HepG2 (cell line): Measurements from ENCODE around the gene MTR. TPM values are rescaled to one million over a fixed set of nuclear protein-coding genes. Genes with fewer than 3 reads are reported as not detected.

ENCODE experiments used
- ATAC-seq: fragments of 200-7000 bp; cut with Tn5 transposase; 3 replicates; pipeline ENCODE4 v1.9.1; 2020; ENCODE audit warnings: mild to moderate bottlenecking, moderate library complexity
- BruUV-seq: library from RNA; stranded (reverse); fragments of 400-500 nt; replicated peaks from 2 replicates; lab custom pipeline; 2021; lab: Mats Ljungman, UMichigan
- CTCF ChIA-PET: fragments of 300-600 bp; formaldehyde crosslinking; extraction: SDS; loops from one replicate; lab custom pipeline; 2021; ENCODE audit warnings: low total read pairs, inconsistent platforms, low intra/inter-chr PET ratio; lab: Yijun Ruan, JAX
- POLR2A ChIA-PET: fragments of 350-600 bp; sonication (Branson Sonifier 250); formaldehyde crosslinking; loops from one replicate; lab custom pipeline; 2020; ENCODE audit warnings: antibody characterized with exemption, inconsistent platforms; lab: Yijun Ruan, JAX
- DNase-seq: peaks from one replicate; pipeline ENCODE4 v3.0.0-alpha.2; 2015; ENCODE audit warnings: low spot score
- FAIRE-seq: peaks from 3 replicates; lab custom pipeline; 2011; peaks lifted over from hg19 to GRCh38; lab: Jason Lieb, UNC
- H2AFZ ChIP-seq: one replicate; pipeline ENCODE4 v1.6.1; 2011; ENCODE audit warnings: low read length, inconsistent platforms
- H3K27ac ChIP-seq: fragments of 300-600 bp; 3 replicates; pipeline ENCODE4 v1.8.0; 2011; ENCODE audit warnings: mixed run types, mild to moderate bottlenecking, mixed read lengths, low read length, inconsistent platforms; ENCODE audit not compliant: insufficient read depth; ENCODE audit errors: extremely low read length
- H3K27me3 ChIP-seq, 2 experiments: fragments of 200-600 bp in 1 of 2; 2 replicates in 1 of 2; 3 replicates in 1 of 2; pipeline versions ENCODE4 v1.6.0 to v1.8.0; 2011; ENCODE audit warnings: low read length in 2 of 2, mild to moderate bottlenecking in 2 of 2, moderate library complexity in 2 of 2, inconsistent platforms in 1 of 2; ENCODE audit not compliant: insufficient read depth in 2 of 2, control insufficient read depth in 1 of 2
- H3K36me3 ChIP-seq, 2 experiments: fragments of 200-600 bp in 1 of 2; replicated peaks in 1 of 2; 2 replicates in 1 of 2; 3 replicates in 1 of 2; pipeline versions ENCODE4 v1.5.1 to v1.8.0; 2011; ENCODE audit warnings: low read length in 2 of 2, inconsistent platforms in 1 of 2; ENCODE audit not compliant: insufficient read depth in 2 of 2, control insufficient read depth in 1 of 2
- H3K4me1 ChIP-seq: 2 replicates; pipeline ENCODE4 v1.5.1; 2012; ENCODE audit warnings: low read length, inconsistent platforms; ENCODE audit not compliant: insufficient read depth
- H3K4me2 ChIP-seq: 2 replicates; pipeline ENCODE4 v1.6.0; 2011; ENCODE audit warnings: low read depth, low read length, inconsistent platforms
- H3K4me3 ChIP-seq, 3 experiments: fragments of 200-600 bp in 1 of 3; sonication (generic), shearing (Covaris generic) in 1 of 3; replicated peaks in 1 of 3; 2 replicates each; pipeline ENCODE4 v1.5.1; 2011 to 2016; ENCODE audit warnings: low read length in 3 of 3, inconsistent platforms in 2 of 3, low read depth in 2 of 3, mild to moderate bottlenecking in 2 of 3, control low read depth in 1 of 3, mixed read lengths in 1 of 3; ENCODE audit not compliant: insufficient read depth in 1 of 3
- H3K79me2 ChIP-seq: one replicate; pipeline ENCODE4 v1.6.1; 2011; ENCODE audit warnings: low read length, inconsistent platforms; ENCODE audit not compliant: insufficient read depth
- H3K9ac ChIP-seq: 2 replicates; pipeline ENCODE4 v1.6.0; 2011; ENCODE audit warnings: mild to moderate bottlenecking, low read depth, low read length, inconsistent platforms; ENCODE audit not compliant: insufficient read depth
- H3K9me3 ChIP-seq: 2 replicates; pipeline ENCODE4 v1.5.1; 2012; ENCODE audit warnings: mild to moderate bottlenecking, low read length
- H4K20me1 ChIP-seq: 2 replicates; pipeline ENCODE4 v1.6.0; 2011; ENCODE audit warnings: inconsistent platforms, mild to moderate bottlenecking, low read length, moderate library complexity; ENCODE audit not compliant: insufficient read depth
- HDAC6 ChIP-seq: fragments of 200-600 bp; sonication (generic); IDR thresholded peaks from 2 replicates; pipeline ENCODE4 v1.7.0; 2017; ENCODE audit warnings: mild to moderate bottlenecking, antibody characterized with exemption, low read length, low read depth
- NFIC ChIP-seq: IDR thresholded peaks from 2 replicates; pipeline ENCODE4 v1.6.1; 2012; ENCODE audit warnings: mild to moderate bottlenecking, low read length, inconsistent platforms
- SNAI1 ChIP-seq: sonication (generic); formaldehyde crosslinking; IDR thresholded peaks from 2 replicates; pipeline ENCODE4 v1.5.0; 2020; ENCODE audit warnings: mild to moderate bottlenecking, missing genetic modification reagents, borderline replicate concordance
- YY1 ChIP-seq: IDR thresholded peaks from 2 replicates; pipeline ENCODE4 v1.6.1; 2011; ENCODE audit warnings: low read length, low read depth, moderate library complexity, mild to moderate bottlenecking; ENCODE audit not compliant: insufficient read depth, insufficient replicate concordance
- ZBTB8A ChIP-seq: sonication (generic); formaldehyde crosslinking; IDR thresholded peaks from 2 replicates; pipeline ENCODE4 v1.4.0; 2020; ENCODE audit warnings: mild to moderate bottlenecking, low read depth, missing genetic modification reagents, borderline replicate concordance
- ZEB1 ChIP-seq: IDR thresholded peaks from 2 replicates; pipeline ENCODE4 v1.6.1; 2012; ENCODE audit warnings: mild to moderate bottlenecking, low read depth, inconsistent platforms; ENCODE audit not compliant: insufficient replicate concordance
- ZNF24 ChIP-seq: fragments of 450-650 bp; IDR thresholded peaks from 2 replicates; pipeline ENCODE4 v1.6.1; 2017; ENCODE audit warnings: antibody characterized with exemption, mild to moderate bottlenecking
- ZNF546 ChIP-seq: sonication (generic); formaldehyde crosslinking; conservative IDR thresholded peaks from 2 replicates; pipeline ENCODE4 v1.8.1; 2023; ENCODE audit warnings: mild to moderate bottlenecking, missing genetic modification reagents
- ZNF746 ChIP-seq: sonication (generic); formaldehyde crosslinking; IDR thresholded peaks from 2 replicates; pipeline ENCODE4 v1.8.0; 2022; ENCODE audit warnings: mild to moderate bottlenecking, missing genetic modification reagents
- WGBS: methylation state at CpG from one replicate; pipeline ENCODE4 v1.1.6; 2017; ENCODE audit warnings: low lambda C conversion rate; 5-methylcytosine and 5-hydroxymethylcytosine counted together
- in situ Hi-C: cut with HindIII; loops from 2 replicates; pipeline ENCODE4 v1.10.0; 2017; ENCODE audit warnings: low pct_unique_long_range_greater_than_20kb; ENCODE audit not compliant: extremely low pct_ligation_motif_present
- intact Hi-C: fragments of 100-400 bp; cut with micrococcal nuclease; formaldehyde crosslinking; loops from one replicate; pipeline ENCODE4 v1.10.0; 2022; ENCODE audit not compliant: unreplicated experiment
- polyA plus RNA-seq, 8 experiments: library from polyadenylated mRNA; depleted of rRNA in 3 of 8; stranded (reverse) in 7 of 8; unstranded in 1 of 8; fragments of >200 nt; fragmentation: Illumina TruSeq in 4 of 8; extraction: Trizol in 4 of 8; gene quantifications; 2 replicates each; pipeline versions ENCODE4 v1.2.1 to v1.2.3, GENCODE V29; 2011 to 2016; ENCODE audit warnings: low read depth in 4 of 8, missing spikeins in 1 of 8, mixed read lengths in 1 of 8; ENCODE audit not compliant: insufficient read depth in 1 of 8
- total RNA-seq, 5 experiments: library from RNA; depleted of rRNA; stranded (reverse); fragments of >200 nt; fragmentation: Illumina TruSeq; extraction: Trizol; gene quantifications; 2 replicates each; pipeline ENCODE4 v1.2.3, GENCODE V29; 2016; ENCODE audit warnings: low read depth in 1 of 5
- TF ChIP-seq, protein P1 (sequence below): sonication (generic); formaldehyde crosslinking; IDR thresholded peaks from 2 replicates; pipeline ENCODE4 v1.4.0; 2020; ENCODE audit warnings: missing genetic modification reagents
- TF ChIP-seq, protein P2 (sequence below): conservative IDR thresholded peaks from 2 replicates; pipeline ENCODE4 v1.6.1; 2018; ENCODE audit warnings: missing genetic modification reagents
- TF ChIP-seq, protein P3 (sequence below): sonication (generic); formaldehyde crosslinking; IDR thresholded peaks from 2 replicates; pipeline ENCODE4 v1.8.0; 2022; ENCODE audit warnings: mild to moderate bottlenecking, missing genetic modification reagents, borderline replicate concordance
- TF ChIP-seq, protein P4 (sequence below): sonication (generic); formaldehyde crosslinking; IDR thresholded peaks from 2 replicates; pipeline ENCODE4 v1.5.0; 2020; ENCODE audit warnings: mild to moderate bottlenecking, missing genetic modification reagents

The MTR gene
- total and polyA plus RNA-seq, 2 of the 13 experiments (the other 11 are each of a cell fraction or from before 2014, with no cell fraction given) = 16.3 to 36.1 TPM

DNA sequence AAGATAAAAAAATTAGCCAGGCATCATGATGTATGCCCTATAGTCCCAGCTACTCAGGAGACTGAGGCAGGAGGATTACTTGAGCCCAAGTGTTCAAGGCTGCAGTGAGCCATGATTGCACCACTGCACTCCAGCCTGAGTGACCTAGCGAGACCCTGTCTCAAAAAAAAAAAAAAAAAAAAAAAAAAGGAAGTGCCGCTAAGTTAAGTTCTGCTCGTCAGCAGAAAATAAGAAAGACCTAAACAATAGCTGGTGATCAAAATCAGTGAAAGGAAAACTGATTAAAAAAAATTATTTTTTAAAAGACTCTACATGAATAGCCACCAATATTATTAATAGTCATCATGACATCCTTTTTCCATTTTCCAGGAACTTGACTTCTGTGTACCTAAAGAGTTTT, 44.2 kb upstream of the MTR start (continued):
- TF ChIP-seq, protein P1, sequence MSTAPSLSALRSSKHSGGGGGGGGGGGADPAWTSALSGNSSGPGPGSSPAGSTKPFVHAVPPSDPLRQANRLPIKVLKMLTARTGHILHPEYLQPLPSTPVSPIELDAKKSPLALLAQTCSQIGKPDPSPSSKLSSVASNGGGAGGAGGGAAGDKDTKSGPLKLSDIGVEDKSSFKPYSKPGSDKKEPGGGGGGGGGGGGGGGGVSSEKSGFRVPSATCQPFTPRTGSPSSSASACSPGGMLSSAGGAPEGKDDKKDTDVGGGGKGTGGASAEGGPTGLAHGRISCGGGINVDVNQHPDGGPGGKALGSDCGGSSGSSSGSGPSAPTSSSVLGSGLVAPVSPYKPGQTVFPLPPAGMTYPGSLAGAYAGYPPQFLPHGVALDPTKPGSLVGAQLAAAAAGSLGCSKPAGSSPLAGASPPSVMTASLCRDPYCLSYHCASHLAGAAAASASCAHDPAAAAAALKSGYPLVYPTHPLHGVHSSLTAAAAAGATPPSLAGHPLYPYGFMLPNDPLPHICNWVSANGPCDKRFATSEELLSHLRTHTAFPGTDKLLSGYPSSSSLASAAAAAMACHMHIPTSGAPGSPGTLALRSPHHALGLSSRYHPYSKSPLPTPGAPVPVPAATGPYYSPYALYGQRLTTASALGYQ = no peak
- TF ChIP-seq, all 625 proteins: peak for 0

DNA sequence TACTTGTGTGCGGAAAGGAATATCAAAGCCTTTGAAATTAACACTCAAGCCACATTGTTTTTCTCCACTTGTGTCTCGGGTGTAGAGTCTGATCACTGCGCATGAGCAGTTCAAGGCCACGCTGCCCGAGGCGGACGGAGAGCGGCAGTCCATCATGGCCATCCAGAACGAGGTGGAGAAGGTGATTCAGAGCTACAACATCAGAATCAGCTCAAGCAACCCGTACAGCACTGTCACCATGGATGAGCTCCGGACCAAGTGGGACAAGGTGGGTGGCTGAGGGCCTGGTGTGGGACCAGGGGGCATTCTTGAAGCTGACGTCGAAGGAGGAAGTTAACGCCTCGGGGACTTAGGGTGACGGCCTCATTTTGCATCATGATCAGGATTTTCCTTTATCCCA, 43.7 kb upstream of the MTR start:
- no peak overlapping the region for H2AFZ ChIP-seq
- H3K27ac ChIP-seq = no peak overlapping the region
- H3K36me3 ChIP-seq = no peaks in the 10 kb centered on the region
- in situ Hi-C loops = loop anchor here (10.0 to 25.0 kb wide), 2 partner anchors 386 to 633 kb away; no protein-coding TSS in a partner anchor
- BruUV-seq = no TSS peak
- POLR2A ChIA-PET = no interaction called here
- CTCF ChIA-PET = no interaction called here
- H3K27me3 ChIP-seq = peaks cover 0 to 18% of the 10 kb centered on the region in 2 experiments; a peak in 3 of 5 replicates
- H4K20me1 ChIP-seq = no peaks in the 10 kb centered on the region
- H3K9me3 ChIP-seq = no peaks in the 10 kb centered on the region
- no peak for ATAC-seq
- TF ChIP-seq ZEB1 (no peak), YY1 (no peak), SNAI1 (no peak), ZBTB8A (CRISPR knock-in tag) (no peak), ZNF546 (CRISPR knock-in tag) (no peak), ZNF24 (no peak), ZNF746 (CRISPR knock-in tag) (no peak), NFIC (no peak), HDAC6 (no peak)
- TF ChIP-seq, protein P2, sequence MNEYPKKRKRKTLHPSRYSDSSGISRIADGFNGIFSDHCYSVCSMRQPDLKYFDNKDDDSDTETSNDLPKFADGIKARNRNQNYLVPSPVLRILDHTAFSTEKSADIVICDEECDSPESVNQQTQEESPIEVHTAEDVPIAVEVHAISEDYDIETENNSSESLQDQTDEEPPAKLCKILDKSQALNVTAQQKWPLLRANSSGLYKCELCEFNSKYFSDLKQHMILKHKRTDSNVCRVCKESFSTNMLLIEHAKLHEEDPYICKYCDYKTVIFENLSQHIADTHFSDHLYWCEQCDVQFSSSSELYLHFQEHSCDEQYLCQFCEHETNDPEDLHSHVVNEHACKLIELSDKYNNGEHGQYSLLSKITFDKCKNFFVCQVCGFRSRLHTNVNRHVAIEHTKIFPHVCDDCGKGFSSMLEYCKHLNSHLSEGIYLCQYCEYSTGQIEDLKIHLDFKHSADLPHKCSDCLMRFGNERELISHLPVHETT (CRISPR knock-in tag) = no peak
- TF ChIP-seq, protein P3, sequence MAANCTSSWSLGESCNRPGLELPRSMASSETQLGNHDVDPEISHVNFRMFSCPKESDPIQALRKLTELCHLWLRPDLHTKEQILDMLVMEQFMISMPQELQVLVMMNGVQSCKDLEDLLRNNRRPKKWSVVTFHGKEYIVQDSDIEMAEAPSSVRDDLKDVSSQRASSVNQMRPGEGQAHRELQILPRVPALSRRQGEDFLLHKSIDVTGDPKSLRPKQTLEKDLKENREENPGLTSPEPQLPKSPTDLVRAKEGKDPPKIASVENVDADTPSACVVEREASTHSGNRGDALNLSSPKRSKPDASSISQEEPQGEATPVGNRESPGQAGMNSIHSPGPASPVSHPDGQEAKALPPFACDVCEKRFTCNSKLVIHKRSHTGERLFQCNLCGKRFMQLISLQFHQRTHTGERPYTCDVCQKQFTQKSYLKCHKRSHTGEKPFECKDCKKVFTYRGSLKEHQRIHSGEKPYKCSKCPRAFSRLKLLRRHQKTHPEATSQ = no peak
- TF ChIP-seq, protein P4, sequence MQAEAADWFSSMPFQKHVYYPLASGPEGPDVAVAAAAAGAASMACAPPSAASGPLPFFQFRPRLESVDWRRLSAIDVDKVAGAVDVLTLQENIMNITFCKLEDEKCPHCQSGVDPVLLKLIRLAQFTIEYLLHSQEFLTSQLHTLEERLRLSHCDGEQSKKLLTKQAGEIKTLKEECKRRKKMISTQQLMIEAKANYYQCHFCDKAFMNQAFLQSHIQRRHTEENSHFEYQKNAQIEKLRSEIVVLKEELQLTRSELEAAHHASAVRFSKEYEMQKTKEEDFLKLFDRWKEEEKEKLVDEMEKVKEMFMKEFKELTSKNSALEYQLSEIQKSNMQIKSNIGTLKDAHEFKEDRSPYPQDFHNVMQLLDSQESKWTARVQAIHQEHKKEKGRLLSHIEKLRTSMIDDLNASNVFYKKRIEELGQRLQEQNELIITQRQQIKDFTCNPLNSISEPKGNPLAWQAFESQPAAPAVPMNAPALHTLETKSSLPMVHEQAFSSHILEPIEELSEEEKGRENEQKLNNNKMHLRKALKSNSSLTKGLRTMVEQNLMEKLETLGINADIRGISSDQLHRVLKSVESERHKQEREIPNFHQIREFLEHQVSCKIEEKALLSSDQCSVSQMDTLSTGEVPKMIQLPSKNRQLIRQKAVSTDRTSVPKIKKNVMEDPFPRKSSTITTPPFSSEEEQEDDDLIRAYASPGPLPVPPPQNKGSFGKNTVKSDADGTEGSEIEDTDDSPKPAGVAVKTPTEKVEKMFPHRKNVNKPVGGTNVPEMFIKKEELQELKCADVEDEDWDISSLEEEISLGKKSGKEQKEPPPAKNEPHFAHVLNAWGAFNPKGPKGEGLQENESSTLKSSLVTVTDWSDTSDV (CRISPR knock-in tag) = no peak
- TF ChIP-seq, all 625 proteins: peak for 0
- FAIRE-seq = no peak
- no peak overlapping the region for H3K4me2 ChIP-seq
- no peak for DNase-seq
- WGBS = 43% methylated on average over 16 of the region's 16 CpGs
- no peak overlapping the region for H3K4me3 ChIP-seq
- no peaks in the 10 kb centered on the region for H3K4me1 ChIP-seq
- H3K9ac ChIP-seq = no peak overlapping the region
- H3K79me2 ChIP-seq = no peaks in the 10 kb centered on the region
- intact Hi-C loops = loop anchor here (10.0 kb wide), 1 partner anchor 647 kb away; no protein-coding TSS in a partner anchor
